HUDEP-2 (cell line): ENCODE measurements around the gene ERC2.

Experiments
- DNase-seq, 76 experiments: peaks; one replicate each; lab custom pipeline; 2025; ENCODE audit not compliant: unreplicated experiment in 76 of 76; lab: John Stamatoyannopoulos, UW

Gene ERC2

GRCh38 chr3:56133423-56133822 is 334.8 kb downstream of the ERC2 start:
- no peak for DNase-seq

GRCh38 chr3:56132762-56133161 is 335.5 kb downstream of the ERC2 start:
- DNase-seq: no peak

- DNase-seq: peak in 13 of 76 experiments; percentile 1 to 29 (median 3)
These were observed 336.2 kb downstream of the ERC2 start for GRCh38 chr3:56131974-56132590.

GRCh38 chr3:56130036-56130435 is 338.2 kb downstream of the ERC2 start:
- DNase-seq: no peak

GRCh38 chr3:56126632-56127031 is 341.6 kb downstream of the ERC2 start:
- DNase-seq: no peak

GRCh38 chr3:56125358-56126005 is 342.8 kb downstream of the ERC2 start:
- no peak for DNase-seq

GRCh38 chr3:56124546-56124945 is 343.7 kb downstream of the ERC2 start:
- DNase-seq: no peak

GRCh38 chr3:56123487-56123886 is 344.8 kb downstream of the ERC2 start:
- DNase-seq: no peak

GRCh38 chr3:56122911-56123310 is 345.4 kb downstream of the ERC2 start:
- DNase-seq: no peak

GRCh38 chr3:56121716-56122115 is 346.6 kb downstream of the ERC2 start:
- no peak for DNase-seq

GRCh38 chr3:56119575-56120349 is 348.5 kb downstream of the ERC2 start:
- no peak for DNase-seq

GRCh38 chr3:56118968-56119367 is 349.3 kb downstream of the ERC2 start:
- no peak for DNase-seq

GRCh38 chr3:56115698-56116097 is 352.6 kb downstream of the ERC2 start:
- DNase-seq: no peak

- DNase-seq: no peak
These were observed 353.1 kb downstream of the ERC2 start for GRCh38 chr3:56115199-56115598.

GRCh38 chr3:56113908-56114307 is 354.4 kb downstream of the ERC2 start:
- DNase-seq: no peak

GRCh38 chr3:56113231-56113630 is 355.0 kb downstream of the ERC2 start:
- no peak for DNase-seq

GRCh38 chr3:56111606-56112304 is 356.5 kb downstream of the ERC2 start:
- no peak for DNase-seq

GRCh38 chr3:56110886-56111285 is 357.4 kb downstream of the ERC2 start:
- no peak for DNase-seq

- DNase-seq: no peak
These were observed 361.1 kb downstream of the ERC2 start for GRCh38 chr3:56107157-56107556.

- DNase-seq: no peak
These were observed 366.2 kb downstream of the ERC2 start for GRCh38 chr3:56102032-56102431.

GRCh38 chr3:56101576-56101975 is 366.7 kb downstream of the ERC2 start:
- DNase-seq: no peak
